Suprapubic skin (tissue), 4 donors: ENCODE results near the gene GALNT11. TPM values are rescaled to one million over a fixed set of nuclear protein-coding genes. Genes with fewer than 3 reads are reported as not detected.
"Not testable (repeated sequence)": the region's sequence is repeated elsewhere in the genome, so short reads cannot be mapped to it uniquely, and the experiment has no call there.

ENCODE experiments used
- DNase-seq, 2 donors: peaks; one replicate each; pipeline ENCODE4 v3.0.0-alpha.2; 2019; ENCODE audit warnings: low spot score in 2 of 2
- H3K27ac ChIP-seq: fragments of 200-600 bp; sonication (generic); one replicate; pipeline ENCODE4 v1.5.1; 2019
- H3K27me3 ChIP-seq: fragments of 200-600 bp; sonication (generic); one replicate; pipeline ENCODE4 v1.5.1; 2019
- H3K36me3 ChIP-seq: fragments of 200-600 bp; sonication (generic); one replicate; pipeline ENCODE4 v1.5.1; 2019
- H3K4me1 ChIP-seq: fragments of 200-600 bp; sonication (generic); one replicate; pipeline ENCODE4 v1.5.1; 2019
- H3K4me3 ChIP-seq: fragments of 200-600 bp; sonication (generic); one replicate; pipeline ENCODE4 v1.5.1; 2019; ENCODE audit warnings: mild to moderate bottlenecking
- H3K9me3 ChIP-seq: fragments of 200-600 bp; sonication (generic); one replicate; pipeline ENCODE4 v1.5.1; 2019
- EP300 ChIP-seq: sonication (generic); formaldehyde crosslinking; IDR thresholded peaks from one replicate; pipeline ENCODE4 v1.6.1; 2017; ENCODE audit warnings: antibody characterized with exemption
- POLR2A ChIP-seq, 2 donors: fragments of 450-650 bp; IDR thresholded peaks; one replicate each; pipeline ENCODE4 v1.6.1; 2017; ENCODE audit warnings: antibody characterized with exemption in 2 of 2, mild to moderate bottlenecking in 2 of 2, moderate library complexity in 2 of 2
- POLR2AphosphoS5 ChIP-seq, 3 donors: sonication (generic); formaldehyde crosslinking; IDR thresholded peaks; one replicate each; pipeline ENCODE4 v1.6.1; 2017; ENCODE audit warnings: antibody characterized with exemption in 3 of 3
- WGBS: methylation state at CpG from one replicate; pipeline ENCODE4 v1.1.5; 2018; 5-methylcytosine and 5-hydroxymethylcytosine counted together
- total RNA-seq, 4 donors: library from RNA; depleted of rRNA; stranded (reverse); fragments of >200 nt; gene quantifications; one replicate each; pipeline ENCODE4 v1.1.0, GENCODE V29; 2016
- TF ChIP-seq, protein P1 (sequence below), 2 donors: fragments of 200-600 bp in 1 of 2; fragments of 450-650 bp in 1 of 2; sonication (generic) in 1 of 2; IDR thresholded peaks; one replicate each; pipeline ENCODE4 v1.5.1; 2016 to 2019; ENCODE audit warnings: antibody characterized with exemption in 2 of 2, mild to moderate bottlenecking in 1 of 2, moderate library complexity in 1 of 2

The GALNT11 gene
- total RNA-seq, 4 donors from 2014 or later: 34.5 to 48.6 (median 42.5) TPM

- DNase-seq: no peak
- H3K36me3 ChIP-seq: no peaks in the 10 kb centered on the region
- no peak for TF ChIP-seq POLR2A (IDR thresholded peaks at IDR 0.05)
- no peak for TF ChIP-seq EP300
- TF ChIP-seq, protein P1, sequence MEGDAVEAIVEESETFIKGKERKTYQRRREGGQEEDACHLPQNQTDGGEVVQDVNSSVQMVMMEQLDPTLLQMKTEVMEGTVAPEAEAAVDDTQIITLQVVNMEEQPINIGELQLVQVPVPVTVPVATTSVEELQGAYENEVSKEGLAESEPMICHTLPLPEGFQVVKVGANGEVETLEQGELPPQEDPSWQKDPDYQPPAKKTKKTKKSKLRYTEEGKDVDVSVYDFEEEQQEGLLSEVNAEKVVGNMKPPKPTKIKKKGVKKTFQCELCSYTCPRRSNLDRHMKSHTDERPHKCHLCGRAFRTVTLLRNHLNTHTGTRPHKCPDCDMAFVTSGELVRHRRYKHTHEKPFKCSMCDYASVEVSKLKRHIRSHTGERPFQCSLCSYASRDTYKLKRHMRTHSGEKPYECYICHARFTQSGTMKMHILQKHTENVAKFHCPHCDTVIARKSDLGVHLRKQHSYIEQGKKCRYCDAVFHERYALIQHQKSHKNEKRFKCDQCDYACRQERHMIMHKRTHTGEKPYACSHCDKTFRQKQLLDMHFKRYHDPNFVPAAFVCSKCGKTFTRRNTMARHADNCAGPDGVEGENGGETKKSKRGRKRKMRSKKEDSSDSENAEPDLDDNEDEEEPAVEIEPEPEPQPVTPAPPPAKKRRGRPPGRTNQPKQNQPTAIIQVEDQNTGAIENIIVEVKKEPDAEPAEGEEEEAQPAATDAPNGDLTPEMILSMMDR (IDR thresholded peaks at IDR 0.05): no peak
- TF ChIP-seq POLR2AphosphoS5 (IDR thresholded peaks at IDR 0.05): no peak
- H3K4me1 ChIP-seq: no peaks in the 10 kb centered on the region
- H3K4me3 ChIP-seq: no peak overlapping the region
- WGBS: 96% methylated on average over 3 of the region's 3 CpGs
- H3K27me3 ChIP-seq: no peaks in the 10 kb centered on the region
- no peak overlapping the region for H3K27ac ChIP-seq
- H3K9me3 ChIP-seq: no peaks in the 10 kb centered on the region
Measured at GRCh38 chr7:152016947-152017346, 8.5 kb upstream of the GALNT11 start.

DNA sequence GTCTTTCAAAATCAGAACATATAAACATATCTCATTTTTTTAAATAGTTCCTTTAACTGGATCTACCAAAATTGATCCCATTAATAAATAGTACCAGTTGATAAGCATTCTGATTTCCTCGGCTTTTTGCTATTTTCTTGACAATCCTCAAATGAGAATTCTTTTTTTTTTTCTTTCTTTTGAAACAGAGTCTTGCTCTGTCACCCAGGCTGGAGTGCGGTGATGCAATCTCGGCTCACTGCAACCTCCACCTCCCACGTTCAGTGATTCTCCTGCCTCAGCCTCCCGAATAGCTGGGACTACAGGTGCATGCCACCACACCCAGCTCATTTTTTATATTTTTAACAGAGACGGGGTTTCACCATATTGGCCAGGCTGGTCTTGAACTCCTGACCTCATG, 7.8 kb upstream of the GALNT11 start:
- H3K4me3 ChIP-seq, H3K27ac ChIP-seq, H3K4me1 ChIP-seq, H3K36me3 ChIP-seq, H3K9me3 ChIP-seq, DNase-seq, H3K27me3 ChIP-seq: not testable (repeated sequence)
- WGBS: 85% methylated on average over 6 of the region's 6 CpGs

DNA sequence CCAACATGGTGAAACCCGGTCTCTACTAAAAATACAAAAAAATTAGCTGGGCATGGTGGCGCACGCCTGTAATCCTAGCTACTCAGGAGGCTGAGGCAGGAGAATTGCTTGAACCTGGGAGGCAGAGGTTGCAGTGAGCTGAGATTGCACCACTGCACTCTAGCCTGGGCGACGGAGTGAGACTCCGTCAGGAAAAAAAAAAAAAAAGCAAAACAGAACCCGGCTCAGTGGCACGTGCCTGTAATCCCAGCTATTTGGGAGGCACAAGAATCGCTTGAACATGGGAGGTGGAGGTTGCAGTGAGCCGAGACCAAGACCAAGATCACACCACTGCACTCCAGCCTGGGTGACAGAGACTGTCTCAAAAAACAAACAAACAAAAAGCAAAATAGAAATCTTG, 3.7 kb upstream of the GALNT11 start:
- H3K4me3 ChIP-seq, H3K9me3 ChIP-seq, H3K27me3 ChIP-seq, H3K27ac ChIP-seq, H3K36me3 ChIP-seq, DNase-seq: not testable (repeated sequence)
- 82% methylated on average over 10 of the region's 10 CpGs for WGBS
- H3K4me1 ChIP-seq: peaks cover 14% of the 10 kb centered on the region

- peak overlapping the region; percentile 84 for H3K4me3 ChIP-seq
- peaks cover 48% of the 10 kb centered on the region for H3K4me1 ChIP-seq
Measured at GRCh38 chr7:152025937-152026890, 740 bp downstream of the GALNT11 start.

DNA sequence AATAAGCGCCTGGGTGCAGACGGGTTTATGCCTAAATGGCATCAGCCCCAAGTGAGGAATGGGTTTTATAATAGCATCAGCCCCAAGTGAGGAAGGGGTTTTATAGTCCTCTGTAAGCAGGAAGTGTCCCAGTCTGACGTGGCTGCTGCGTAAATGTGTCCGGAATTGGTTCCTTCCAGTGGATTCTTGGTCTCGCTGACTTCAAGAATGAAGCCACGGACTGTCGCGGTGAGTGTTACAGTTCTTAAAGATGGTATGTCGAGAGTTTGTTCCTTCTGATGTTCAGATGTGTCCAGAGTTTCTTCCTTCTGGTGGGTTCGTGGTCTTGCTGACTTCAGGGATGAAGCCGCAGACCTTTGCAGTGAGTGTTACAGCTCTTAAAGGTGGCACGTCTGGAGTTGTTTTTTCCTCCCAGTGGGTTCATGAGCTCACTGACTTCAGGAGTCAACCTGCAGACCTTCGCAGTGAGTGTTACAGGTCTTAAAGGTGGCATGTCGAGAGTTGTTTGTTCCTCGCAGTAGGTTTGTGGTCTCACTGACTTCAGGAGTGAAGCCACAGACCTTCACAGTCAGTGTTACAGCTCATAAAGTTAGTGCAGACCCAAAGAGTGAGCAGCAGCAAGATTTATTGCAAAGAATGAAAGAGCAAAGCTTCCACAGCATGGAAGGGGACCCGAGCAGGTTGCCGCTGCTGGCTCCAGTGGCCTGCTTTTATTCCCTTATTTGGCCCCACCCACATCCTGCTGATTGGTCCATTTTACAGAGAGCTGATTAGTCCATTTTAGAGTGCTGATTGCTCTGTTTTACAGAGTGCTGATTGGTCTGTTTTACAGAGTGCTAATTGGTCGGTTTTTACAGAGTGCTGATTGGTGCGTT, 2.3 kb downstream of the GALNT11 start:
- DNase-seq, H3K27me3 ChIP-seq, H3K4me3 ChIP-seq, H3K36me3 ChIP-seq, H3K27ac ChIP-seq, H3K9me3 ChIP-seq: not testable (repeated sequence)
- 95% methylated on average over 20 of the region's 20 CpGs for WGBS
- H3K4me1 ChIP-seq: peaks cover 48% of the 10 kb centered on the region

More at GRCh38 chr7:152025937-152026890, 740 bp downstream of the GALNT11 start:
- TF ChIP-seq, protein P1 (IDR thresholded peaks at IDR 0.05): peak in 1 of 2 donors; percentile 2
- TF ChIP-seq EP300: no peak
- H3K9me3 ChIP-seq: no peaks in the 10 kb centered on the region
- peaks cover 5% of the 10 kb centered on the region for H3K36me3 ChIP-seq
- DNase-seq: no peak
- peak overlapping the region; percentile 86 for H3K27ac ChIP-seq
- no peaks in the 10 kb centered on the region for H3K27me3 ChIP-seq
- 15% methylated on average over 23 of the region's 41 CpGs for WGBS

DNA sequence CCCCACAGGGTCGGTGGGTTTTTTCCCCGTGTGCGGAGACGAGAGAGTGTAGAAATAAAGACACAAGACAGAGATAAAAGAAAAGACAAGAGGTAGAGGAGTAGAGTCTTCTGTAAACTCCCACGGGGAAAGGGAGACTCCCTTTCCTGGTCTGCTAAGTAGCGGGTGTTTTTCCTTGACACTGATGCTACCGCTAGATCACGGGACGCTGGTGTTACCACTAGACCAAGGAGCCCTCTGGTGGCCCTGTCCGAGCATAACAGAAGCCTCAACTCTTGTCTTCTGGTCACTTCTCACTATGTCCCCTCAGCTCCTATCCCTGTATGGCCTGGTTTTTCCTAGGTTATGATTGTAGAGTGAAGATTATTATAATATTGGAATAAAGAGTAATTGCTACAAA, 4.6 kb downstream of the GALNT11 start:
- H3K9me3 ChIP-seq, H3K36me3 ChIP-seq, H3K4me3 ChIP-seq, H3K27me3 ChIP-seq, H3K27ac ChIP-seq, DNase-seq: not testable (repeated sequence)
- peaks cover 44% of the 10 kb centered on the region for H3K4me1 ChIP-seq
- 86% methylated on average over 10 of the region's 10 CpGs for WGBS
- TF ChIP-seq, protein P1 (IDR thresholded peaks at IDR 0.05): peak; percentile 9 to 34

- not testable (repeated sequence) for H3K4me3 ChIP-seq, H3K36me3 ChIP-seq, H3K9me3 ChIP-seq, H3K27ac ChIP-seq, DNase-seq, H3K27me3 ChIP-seq
- 55% methylated on average over 1 of the region's 1 CpG for WGBS
- peaks cover 42% of the 10 kb centered on the region for H3K4me1 ChIP-seq
Measured at GRCh38 chr7:152030639-152031038, 5.2 kb downstream of the GALNT11 start.
